ENCODE results near the gene STRN4.
"Not testable (repeated sequence)": the region's sequence is repeated elsewhere in the genome, so short reads cannot be mapped to it uniquely, and the experiment has no call there.

Gene STRN4, protein sequence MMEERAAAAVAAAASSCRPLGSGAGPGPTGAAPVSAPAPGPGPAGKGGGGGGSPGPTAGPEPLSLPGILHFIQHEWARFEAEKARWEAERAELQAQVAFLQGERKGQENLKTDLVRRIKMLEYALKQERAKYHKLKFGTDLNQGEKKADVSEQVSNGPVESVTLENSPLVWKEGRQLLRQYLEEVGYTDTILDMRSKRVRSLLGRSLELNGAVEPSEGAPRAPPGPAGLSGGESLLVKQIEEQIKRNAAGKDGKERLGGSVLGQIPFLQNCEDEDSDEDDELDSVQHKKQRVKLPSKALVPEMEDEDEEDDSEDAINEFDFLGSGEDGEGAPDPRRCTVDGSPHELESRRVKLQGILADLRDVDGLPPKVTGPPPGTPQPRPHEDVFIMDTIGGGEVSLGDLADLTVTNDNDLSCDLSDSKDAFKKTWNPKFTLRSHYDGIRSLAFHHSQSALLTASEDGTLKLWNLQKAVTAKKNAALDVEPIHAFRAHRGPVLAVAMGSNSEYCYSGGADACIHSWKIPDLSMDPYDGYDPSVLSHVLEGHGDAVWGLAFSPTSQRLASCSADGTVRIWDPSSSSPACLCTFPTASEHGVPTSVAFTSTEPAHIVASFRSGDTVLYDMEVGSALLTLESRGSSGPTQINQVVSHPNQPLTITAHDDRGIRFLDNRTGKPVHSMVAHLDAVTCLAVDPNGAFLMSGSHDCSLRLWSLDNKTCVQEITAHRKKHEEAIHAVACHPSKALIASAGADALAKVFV

DNA sequence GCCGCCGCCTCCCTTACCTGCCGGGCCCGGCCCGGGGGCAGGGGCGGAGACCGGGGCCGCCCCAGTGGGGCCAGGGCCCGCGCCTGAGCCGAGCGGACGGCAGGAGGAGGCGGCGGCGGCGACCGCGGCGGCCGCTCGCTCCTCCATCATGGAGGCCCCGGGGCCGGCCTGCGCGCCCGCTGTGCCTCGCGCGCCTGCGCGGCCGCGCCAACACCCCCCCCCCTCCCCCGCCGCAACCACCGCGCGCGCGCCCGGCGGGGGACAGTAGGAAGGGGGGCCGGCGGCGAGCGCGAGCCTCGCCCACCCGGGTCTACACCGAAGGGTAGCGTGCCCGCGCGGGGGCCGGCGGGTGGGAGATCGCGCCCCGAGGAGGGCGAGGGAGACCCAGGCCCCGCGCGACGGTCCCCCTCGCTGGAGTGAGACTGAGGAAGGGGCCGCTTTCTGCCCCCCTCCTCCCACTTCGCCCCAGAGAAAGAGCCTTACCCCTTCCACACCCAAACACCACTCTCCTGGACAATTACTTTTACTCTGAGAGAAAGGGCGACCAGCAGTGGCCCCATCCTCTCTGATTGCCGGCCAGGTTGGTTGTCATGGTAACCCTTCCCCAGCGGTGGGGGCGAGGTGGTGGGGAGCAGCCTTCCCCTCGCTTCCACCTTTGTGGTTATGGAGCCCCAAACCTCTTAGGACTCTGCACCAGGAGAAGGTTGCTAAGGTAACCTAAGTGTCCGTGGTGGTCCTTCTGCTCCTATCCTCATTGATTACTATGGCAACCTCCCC lies at the start of gene STRN4:
Gene STRN4 (minus strand): TSS at position 170 of the 777 bp plus-strand sequence. CDS start 20 bp downstream, at position 150.
- DNase-seq (ENCODE audit: low read depth in 3 of 3), result peak in 2 of 3 experiments; percentile 33 to 48

DNA sequence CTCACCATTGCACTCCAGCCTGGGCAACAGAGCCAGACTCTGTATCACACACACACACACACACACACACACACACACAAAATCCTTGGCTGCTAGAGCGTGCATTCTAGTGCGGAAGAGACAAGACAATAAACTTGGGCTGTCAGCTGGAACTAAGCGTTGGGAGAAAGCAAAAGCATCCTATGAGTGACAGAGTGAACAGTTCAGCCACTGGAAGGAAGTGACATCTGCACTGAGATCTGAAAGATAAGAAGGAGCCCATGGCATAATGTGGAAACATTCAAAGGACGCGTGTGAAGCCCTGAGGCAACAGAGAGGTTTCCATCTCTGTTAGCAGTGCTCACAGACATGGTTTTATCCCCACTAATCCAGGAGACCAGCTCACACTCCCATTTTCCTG lies 45.7 kb upstream of the STRN4 start:
- DNase-seq (ENCODE audit: low read depth in 3 of 3), result no peak

DNA sequence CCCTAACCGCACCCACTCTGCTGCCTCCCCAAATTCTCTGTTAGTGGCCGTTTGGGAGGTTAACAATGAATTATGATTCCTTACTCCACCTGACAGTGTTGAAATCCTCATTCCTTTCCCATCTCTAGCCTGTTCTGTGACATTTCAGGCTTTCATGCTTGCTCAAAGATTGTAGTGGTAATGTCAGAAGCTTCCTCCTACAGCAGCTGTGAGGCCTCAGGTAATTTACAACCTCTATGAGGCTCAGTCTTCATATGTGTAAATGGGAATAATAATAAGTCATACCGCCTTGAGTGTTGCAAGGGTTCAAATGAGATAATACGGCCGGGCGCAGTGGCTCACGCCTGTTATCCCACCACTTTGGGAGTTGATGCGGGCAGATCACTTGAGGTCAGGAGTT lies 43.1 kb upstream of the STRN4 start:
- DNase-seq (ENCODE audit: low read depth in 3 of 3), result no peak

DNA sequence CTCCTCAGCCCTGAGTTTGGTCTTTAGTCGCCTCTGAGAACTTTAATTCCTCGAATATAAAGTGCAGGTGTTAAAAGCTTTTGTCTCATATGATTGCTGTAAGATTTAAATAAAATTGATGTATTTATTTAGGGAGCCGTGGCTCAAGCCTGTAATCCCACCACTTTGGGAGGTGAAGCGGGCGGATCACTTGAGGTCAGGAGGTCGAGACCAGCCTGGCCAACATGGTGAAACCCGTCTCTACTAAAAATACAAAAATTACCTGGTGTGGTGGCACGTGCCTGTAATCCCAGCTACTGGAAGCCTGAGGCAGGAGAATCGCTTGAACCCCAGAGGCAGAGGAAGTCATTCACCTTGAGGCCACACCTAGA lies 42.7 kb upstream of the STRN4 start:
- DNase-seq (ENCODE audit: low read depth in 3 of 3), result no peak

DNA sequence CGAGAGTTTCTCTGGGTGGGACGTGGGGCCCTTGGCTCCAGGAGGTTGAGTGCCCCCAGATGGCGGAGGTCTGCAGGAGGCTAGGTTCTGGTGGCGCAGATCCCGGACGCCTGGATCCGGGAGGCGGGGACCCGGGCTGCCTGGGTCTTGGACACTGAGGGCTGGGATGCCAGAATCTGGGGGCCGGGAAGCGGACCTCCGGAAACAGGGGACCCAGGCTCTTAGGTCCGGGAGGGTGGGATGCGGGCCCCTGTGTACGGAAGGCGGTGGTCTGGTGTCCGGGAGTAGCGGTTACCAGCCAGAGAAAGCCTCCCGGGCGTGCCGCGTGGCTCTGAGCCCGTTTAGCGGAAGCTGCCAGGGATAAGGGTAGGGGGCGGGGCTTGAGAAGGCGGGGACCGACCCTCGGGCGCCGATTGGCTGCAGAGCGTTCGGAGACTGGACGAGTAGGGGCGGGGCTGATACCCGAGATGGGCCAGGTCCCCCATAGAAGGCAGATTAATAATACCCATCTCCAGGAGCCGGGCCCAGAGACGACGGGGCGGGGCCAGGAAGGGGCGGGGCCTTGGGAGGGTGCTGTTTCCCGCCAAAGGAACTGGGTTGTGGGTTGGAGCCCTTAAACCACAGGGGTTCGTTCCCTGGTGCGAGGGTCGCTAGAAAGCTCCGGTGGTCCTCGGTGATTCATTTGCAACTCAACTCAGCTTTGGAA lies 42.2 kb upstream of the STRN4 start, which contains the start of gene SLC1A5:
Gene SLC1A5 (minus strand): TSS at position 333 of the 706 bp plus-strand sequence. CDS start 629 bp downstream, outside the sequence.
- DNase-seq (ENCODE audit: low read depth in 3 of 3), result peak; percentile 98 to 100 (median 98)

DNA sequence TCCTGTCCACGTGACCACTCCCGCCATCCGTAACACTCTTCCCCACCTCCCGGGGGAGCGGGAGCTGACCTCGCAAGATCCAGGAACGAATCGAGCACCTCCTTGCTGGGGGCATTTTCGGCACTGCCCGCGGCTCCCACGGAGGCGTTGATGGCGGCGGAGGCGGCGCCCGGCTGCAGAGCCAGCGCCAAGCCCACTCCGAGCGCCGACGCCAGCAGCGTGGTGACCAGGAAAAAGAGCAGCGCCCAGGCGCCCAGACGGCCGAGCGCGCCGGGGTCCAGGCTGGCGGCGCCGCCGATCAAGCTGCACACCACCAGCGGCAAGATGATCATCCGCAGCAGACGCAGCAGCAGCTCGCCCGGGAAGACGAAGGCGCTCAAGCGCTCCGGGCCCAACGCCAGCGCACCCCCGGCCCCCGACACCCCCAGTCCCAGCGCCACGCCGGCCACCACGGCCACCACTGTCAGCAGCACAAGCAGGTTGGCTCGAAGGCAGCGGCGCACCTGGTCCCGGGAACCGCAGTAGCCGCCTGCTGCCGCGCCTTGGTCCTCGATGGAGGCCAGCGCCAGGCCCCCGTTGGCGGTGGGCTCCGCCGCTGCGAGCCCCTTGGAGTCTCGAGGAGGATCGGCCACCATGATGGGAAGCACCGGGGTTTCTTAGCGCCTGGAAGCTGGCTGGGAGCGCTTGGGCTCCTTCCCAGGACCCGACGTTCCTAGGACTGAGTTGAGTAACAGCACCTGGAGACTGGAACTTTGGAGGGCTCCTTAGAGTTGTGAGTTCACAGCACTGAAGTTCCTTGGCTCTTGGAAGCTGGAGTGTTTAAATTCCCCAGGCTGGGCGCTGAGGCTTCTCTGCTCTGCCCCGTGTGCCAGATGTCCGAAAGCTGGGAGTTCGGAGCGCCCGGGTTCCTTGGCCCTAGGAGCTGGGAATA lies 41.3 kb upstream of the STRN4 start:
- peak in 1 of 3 experiments; percentile 45 for DNase-seq (ENCODE audit: low read depth in 3 of 3)

DNA sequence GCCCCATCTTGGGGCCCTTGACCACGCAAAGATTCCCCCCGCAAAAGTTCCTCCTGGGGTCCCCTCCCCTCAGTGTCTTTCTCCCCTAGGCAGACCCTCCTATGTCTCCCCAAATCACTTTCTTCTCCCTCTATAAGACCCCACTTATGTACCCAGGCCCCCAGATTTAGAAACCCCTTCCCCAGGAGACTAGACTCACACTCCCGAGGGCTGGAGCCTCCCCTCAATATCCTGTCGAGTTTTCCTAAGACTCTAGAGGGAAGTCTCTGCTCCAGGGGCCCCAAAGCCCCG lies 40.7 kb upstream of the STRN4 start:
- no peak for DNase-seq (ENCODE audit: low read depth in 3 of 3)

DNA sequence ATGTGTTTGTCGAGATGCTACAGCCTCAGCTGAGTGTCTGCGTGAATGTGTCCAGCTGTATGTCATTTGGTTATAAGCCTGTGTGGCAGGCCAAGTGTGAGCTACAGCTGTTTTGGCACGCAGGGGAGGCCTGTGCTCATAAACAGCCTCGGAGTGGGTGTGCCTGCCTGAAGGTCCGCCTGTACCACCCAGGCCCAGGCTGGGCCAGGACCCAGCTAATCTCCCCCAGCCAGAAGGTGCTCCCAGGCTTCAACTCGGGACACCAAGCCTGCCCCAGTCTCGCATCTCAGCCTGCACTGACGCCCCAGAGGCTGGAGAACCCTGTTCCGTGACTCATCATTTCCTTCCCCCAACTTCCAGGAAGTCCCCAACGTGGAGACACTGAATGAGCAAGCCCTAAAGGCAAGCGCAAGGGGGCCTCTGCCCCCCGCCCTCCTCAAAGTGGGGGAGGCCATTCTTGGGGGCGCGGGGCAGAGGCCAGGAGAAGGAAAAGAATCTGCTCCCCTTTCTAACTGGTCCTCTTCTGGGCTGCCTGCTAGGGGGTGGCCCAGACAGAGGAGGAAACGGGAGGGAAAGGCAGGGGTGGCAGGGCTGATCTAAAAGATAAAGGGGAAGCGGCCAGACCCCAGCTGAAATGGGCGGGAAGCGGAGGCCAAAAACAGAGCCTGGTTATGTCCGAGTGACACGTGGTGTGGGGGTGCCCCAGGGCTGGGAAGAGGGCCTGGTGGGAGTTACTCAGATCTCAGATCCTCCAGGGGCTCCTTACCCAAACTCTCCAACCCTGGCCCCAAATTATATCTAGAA lies 40.2 kb upstream of the STRN4 start:
- DNase-seq (ENCODE audit: low read depth in 3 of 3), result peak; percentile 77 to 82 (median 80)

DNA sequence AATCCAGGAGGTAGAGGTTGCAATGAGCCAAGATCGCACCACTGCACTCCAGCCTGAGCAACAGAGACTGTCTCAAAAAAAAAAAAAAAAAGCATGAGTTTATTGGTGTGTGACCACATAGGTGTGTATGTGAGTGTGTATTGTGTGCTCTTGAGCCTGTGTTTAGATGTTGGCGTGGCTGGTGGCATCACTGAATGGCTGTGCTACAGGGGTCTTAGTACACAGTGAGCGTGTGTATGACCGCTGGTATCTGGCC lies 39.7 kb upstream of the STRN4 start:
- DNase-seq (ENCODE audit: low read depth in 3 of 3), result no peak

DNA sequence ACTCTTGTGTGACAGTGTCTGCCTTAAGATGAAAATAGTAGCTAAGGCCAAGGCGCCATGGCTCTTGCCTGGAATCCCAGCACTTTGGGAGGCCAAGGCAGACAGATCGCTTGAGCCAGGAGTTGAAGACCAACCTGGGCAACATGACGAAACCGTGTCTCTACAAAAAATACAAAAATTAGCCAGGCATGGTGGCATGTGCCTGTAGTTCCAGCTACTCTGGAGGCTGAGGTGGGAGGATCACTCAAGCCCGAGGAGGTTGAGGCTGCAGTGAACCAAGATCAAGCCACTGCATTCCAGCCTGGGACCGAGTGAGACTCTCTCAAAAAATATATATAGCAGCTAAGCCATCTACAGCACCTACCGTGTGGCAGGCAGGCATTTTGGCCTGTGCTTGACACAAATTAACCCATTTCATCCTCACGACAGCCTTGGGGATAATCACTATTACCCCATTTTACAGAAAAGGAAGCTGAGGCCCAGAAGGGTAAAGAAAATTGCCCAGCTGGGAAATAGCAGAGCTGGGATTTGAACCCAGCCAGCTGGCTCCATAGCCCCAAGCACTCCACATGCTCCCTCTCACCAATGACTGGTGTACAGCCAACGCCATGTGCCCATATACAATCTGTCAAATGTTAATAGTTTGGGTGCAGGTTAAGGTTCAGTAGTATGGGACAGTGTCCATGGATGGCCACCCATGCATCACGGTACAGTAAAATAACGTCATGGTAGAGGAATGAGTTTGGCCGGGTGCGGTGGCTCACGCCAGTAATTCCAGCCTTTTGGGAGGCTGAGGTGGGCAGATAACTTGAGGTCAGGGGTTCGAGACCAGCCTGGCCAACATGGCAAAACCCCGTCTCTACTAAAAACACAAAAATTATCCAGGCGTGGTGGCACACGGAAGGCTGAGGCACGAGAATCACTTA lies 39.1 kb upstream of the STRN4 start:
- no peak for DNase-seq (ENCODE audit: low read depth in 3 of 3)

DNA sequence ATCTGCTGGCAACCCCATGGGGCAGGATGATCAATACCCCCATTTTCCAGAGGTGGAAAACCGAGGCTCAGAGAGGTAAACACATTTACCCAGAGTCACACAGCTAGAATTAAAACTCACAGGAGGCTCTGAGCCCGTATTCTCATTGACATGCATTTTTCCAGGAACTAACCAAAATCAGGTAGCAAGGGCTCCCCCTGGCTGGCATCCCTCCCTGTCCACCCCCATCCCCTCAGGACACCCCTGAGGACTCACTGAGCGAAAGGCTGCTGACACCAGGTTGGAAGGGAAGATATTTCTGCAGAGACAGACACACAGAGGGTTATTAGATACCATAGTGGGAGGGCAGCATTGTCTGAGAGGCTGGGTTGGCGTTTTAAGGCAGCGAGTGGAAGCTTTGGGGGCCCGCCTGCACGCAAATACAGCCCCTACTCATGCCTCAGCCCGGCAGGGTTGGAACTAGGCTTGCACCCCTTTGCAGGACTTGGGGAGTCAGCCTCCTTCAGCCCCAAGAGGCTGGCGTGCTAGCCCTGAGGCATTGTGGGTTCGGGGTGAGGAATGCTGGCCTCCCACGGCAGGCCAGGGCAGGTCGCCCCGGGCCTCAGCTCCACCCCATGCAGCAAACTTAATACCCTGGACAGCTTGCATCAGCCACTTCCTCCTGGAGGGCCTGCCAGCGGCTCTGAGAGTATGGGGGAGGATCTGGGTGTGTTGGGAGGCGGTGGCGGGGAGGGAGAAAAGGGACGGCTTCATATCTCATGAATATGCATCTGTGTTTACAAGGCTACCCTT lies 38.2 kb upstream of the STRN4 start:
- DNase-seq (ENCODE audit: low read depth in 3 of 3), result peak; percentile 30 to 71 (median 52)

DNA sequence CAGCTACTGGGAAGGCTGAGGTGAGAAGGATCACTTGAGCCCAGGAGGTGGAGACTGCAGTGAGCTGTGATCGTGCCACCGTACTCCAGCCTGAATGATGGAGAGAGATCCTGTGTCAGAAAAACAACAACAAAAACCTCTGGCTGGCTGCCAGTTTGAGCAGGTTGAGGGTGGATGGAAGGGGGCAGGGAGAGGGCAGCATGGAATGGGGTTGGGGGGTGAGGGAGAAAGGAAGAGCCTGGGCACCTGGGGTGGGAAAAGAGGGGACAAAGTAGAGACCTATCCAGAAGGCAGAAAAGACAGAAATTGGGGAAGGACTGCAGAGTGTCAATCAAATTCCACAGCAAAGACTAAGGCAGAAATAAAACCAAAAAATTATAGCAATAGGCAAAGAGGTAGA lies 37.4 kb upstream of the STRN4 start:
- no peak for DNase-seq (ENCODE audit: low read depth in 3 of 3)

DNA sequence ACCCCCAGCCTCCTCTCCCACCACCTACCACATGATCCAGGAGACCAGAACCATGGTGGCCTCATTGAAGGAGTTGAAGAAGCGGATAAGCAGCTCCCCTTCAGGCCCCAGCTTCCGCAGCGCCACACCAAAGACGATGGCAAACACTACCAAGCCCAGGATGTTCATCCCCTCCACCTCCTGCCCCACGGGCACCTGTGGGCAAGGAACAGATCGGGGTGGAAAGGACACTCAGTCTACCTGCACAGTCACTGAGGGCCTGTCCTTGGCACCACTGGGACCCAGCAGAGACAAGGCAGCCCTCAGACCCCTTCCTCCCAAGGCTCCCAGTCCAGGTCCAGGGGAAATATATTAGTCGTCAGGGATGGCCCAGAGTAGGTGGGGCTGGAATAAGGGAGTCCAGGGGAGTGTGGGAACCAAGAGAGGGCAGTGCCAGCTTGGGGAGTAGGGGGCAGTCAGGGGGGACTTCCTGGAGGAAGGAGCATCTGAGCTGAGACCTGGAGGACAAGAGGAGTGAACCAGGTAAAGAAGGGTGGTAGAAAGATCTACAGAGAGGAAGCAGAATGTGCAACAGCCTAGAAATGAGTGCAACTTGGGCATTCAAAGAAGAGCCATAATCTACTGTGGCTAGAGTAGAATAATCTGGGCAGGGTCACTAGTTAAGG lies 36.2 kb upstream of the STRN4 start:
- no peak for DNase-seq (ENCODE audit: low read depth in 3 of 3)

DNA sequence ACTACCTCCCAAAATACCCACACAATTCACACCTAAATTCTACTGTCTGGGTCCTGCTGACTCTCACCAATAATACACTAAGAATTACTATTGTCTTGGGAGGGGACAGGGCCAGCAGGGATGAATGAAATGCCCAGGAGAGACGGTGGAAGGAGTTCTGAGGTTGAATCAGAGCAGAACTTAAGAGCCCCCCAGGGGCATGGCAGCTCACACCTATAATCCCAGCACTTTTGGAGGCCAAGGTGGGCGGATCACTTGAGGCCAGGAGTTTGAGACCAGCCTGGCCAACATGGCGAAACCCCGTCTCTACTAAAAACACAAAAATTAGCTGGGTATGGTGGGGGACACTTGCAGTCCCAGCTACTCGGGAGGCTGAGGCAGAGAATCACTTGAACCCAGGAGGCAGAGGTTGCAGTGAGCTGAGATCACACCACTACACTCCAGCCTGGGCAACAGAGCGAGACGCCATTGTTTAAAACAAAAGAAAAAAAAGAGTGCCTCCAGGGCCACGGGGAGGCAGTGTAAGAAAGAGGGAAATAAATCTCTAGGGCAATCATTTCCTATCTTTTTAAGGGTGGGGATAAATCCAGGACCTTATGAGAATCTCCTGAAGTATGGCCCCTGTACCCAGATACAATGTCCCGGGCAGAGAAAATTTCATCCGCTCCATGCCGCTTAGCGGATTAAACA lies 31.9 kb upstream of the STRN4 start:
- DNase-seq (ENCODE audit: low read depth in 3 of 3), result not testable (repeated sequence)

DNA sequence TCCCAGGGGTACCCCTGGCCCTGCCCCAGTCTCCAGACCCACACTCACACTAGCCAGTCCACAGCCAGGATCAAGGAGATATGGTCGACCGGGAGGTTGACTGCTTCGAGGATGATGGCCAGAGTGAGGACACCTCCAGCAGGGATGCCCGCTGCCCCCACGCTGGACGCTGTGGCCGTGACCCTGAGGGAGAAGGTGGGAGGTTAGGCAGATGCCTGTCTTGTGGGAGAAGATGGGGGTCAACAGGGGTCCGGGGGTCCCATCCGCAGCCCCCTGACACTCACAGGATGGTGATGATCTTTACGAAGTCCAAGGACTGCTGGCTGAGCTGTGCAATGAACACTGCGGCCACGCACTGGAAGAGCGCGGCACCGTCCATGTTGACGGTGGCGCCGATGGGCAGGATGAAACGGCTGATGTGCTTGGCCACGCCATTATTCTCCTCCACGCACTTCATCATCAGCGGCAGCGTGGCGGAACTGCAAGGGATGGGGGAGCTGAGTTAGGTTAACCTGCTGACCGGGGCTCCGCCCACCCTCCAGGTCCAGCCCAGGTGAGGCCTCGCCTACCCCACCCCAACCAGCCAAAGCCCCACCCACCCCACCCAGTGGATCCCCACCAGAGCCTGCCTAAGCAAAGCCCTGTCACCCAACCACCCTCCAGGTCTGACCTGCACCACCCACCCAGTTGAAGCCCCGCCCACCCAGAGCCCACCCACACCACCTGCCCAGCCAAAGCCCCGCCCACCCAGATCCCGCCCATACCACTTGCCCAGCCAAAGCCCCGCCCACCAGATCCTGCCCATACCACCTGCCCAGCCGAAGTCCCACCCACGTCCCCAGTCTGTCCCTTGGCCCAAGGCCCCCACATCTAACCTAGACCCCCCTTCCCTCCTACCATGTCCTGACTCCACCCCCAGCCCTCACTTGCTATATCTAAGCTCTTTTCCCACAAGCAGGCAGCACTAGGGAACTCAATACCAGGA lies 31.0 kb upstream of the STRN4 start:
- peak in 1 of 3 experiments; percentile 30 for DNase-seq (ENCODE audit: low read depth in 3 of 3)

All from stimulated activated CD4-positive, alpha-beta T cell treated with anti-CD3 and anti-CD28 coated beads, TNF-alpha, amount 100 ng/mL, for 24 hours (primary cell).